Stimulated activated CD8-positive, alpha-beta memory T cell treated with anti-CD3 and anti-CD28 coated beads, Interleukin-12 subunit alpha, Interleukin-12 subunit beta, amount 100 ng/mL, for 24 hours (primary cell): Measurements from ENCODE around the gene ALPG.
"Not testable (repeated sequence)": the region's sequence is repeated elsewhere in the genome, so short reads cannot be mapped to it uniquely, and the experiment has no call there.

Experiments
- DNase-seq: peaks from one replicate; pipeline ENCODE4 v3.0.0-alpha.2; 2020; ENCODE audit errors: extremely low read depth

The ALPG gene

GRCh38 chr2:232395586-232395985, 11.1 kb upstream of the ALPG start:
- no peak for DNase-seq

GRCh38 chr2:232396683-232397082, 10.0 kb upstream of the ALPG start:
- no peak for DNase-seq

GRCh38 chr2:232398293-232399034, 8.2 kb upstream of the ALPG start:
- DNase-seq, result no peak

- DNase-seq, result no peak
Observed at GRCh38 chr2:232400256-232401015, 6.2 kb upstream of the ALPG start.

- no peak for DNase-seq
Observed at GRCh38 chr2:232402518-232402917, 4.1 kb upstream of the ALPG start.

GRCh38 chr2:232405943-232406510, 617 bp upstream of the ALPG start:
- no peak for DNase-seq

GRCh38 chr2:232407428-232408150, 945 bp downstream of the ALPG start:
- DNase-seq, result not testable (repeated sequence)

GRCh38 chr2:232408269-232408668, 1.6 kb downstream of the ALPG start:
- not testable (repeated sequence) for DNase-seq

- not testable (repeated sequence) for DNase-seq
Observed at GRCh38 chr2:232409617-232410016, 3.0 kb downstream of the ALPG start.

- no peak for DNase-seq
Observed at GRCh38 chr2:232410238-232410900, 3.7 kb downstream of the ALPG start.

GRCh38 chr2:232411901-232412629, 5.4 kb downstream of the ALPG start:
- no peak for DNase-seq

GRCh38 chr2:232412986-232413385, 6.3 kb downstream of the ALPG start:
- DNase-seq, result no peak

GRCh38 chr2:232415138-232415690, 8.6 kb downstream of the ALPG start:
- no peak for DNase-seq

GRCh38 chr2:232415736-232416520, 9.3 kb downstream of the ALPG start:
- DNase-seq, result no peak

- DNase-seq, result no peak
Observed at GRCh38 chr2:232416521-232417470, 10.2 kb downstream of the ALPG start.

- DNase-seq, result no peak
Observed at GRCh38 chr2:232417489-232417888, 10.8 kb downstream of the ALPG start.

- no peak for DNase-seq
Observed at GRCh38 chr2:232418056-232418455, 11.4 kb downstream of the ALPG start.

GRCh38 chr2:232418466-232419244, 12.0 kb downstream of the ALPG start:
- no peak for DNase-seq
